Measurements from ENCODE around the gene TXNL4B.

Gene TXNL4B

DNA sequence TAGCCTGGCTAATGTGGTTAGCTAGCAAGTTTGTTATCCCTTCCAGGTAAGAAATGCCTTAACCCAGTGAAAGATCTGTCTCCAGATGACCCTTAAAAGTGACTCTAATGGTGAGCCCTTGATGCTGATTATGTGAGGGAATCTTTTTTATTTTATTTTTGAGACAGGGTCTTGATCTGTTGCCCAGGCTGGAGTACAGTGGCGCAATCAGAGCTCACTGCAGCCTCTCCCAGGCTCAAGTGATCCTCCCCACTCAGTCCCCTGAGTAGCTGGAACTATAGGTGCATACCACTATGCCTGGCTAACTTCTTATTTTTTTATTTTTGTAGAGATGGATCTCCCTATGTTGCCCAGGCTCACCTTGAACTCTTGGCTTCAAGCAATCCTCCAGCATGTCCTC is 49.9 kb downstream of the TXNL4B start:
- no peak overlapping the region for H3K4me3 ChIP-seq (ENCODE audit: low read length)
- no peaks in the 10 kb centered on the region for H3K4me1 ChIP-seq (ENCODE audit: control insufficient read depth, low read depth, low read length)
- no peak overlapping the region for H3K9ac ChIP-seq (ENCODE audit: low read length)
- no peak overlapping the region for H3K27ac ChIP-seq (ENCODE audit: low read length)
- no peaks in the 10 kb centered on the region for H3K9me3 ChIP-seq (ENCODE audit: control insufficient read depth, low read depth, low read length)
- H3K27me3 ChIP-seq (ENCODE audit: control insufficient read depth, insufficient read depth, low read length), result no peaks in the 10 kb centered on the region
- H3K36me3 ChIP-seq (ENCODE audit: control insufficient read depth, low read depth, low read length), result no peaks in the 10 kb centered on the region

DNA sequence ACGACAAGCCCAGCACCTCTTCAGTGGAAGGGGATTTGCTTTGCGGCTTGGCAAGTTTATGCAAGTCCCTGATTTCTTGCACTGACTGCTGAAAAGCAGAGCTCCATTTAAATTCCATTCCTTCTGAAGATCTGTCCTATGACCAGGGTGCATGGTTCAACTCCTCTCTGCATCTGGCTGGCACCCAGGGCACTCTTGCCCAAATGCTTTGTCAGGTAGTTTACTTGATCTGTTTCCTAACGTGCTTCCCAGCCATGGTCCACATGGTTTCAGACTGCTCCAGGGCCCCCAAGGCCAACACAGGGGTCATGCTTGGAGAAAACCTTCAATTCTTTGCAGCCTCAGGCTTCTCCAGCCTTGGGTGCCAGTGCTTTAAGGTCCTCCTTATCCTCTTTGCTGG is 50.4 kb downstream of the TXNL4B start:
- H3K36me3 ChIP-seq (ENCODE audit: control insufficient read depth, low read depth, low read length), result no peaks in the 10 kb centered on the region
- no peaks in the 10 kb centered on the region for H3K9me3 ChIP-seq (ENCODE audit: control insufficient read depth, low read depth, low read length)
- no peak overlapping the region for H3K4me3 ChIP-seq (ENCODE audit: low read length)
- no peak overlapping the region for H3K9ac ChIP-seq (ENCODE audit: low read length)
- no peaks in the 10 kb centered on the region for H3K27me3 ChIP-seq (ENCODE audit: control insufficient read depth, insufficient read depth, low read length)
- H3K27ac ChIP-seq (ENCODE audit: low read length), result no peak overlapping the region
- H3K4me1 ChIP-seq (ENCODE audit: control insufficient read depth, low read depth, low read length), result no peaks in the 10 kb centered on the region

DNA sequence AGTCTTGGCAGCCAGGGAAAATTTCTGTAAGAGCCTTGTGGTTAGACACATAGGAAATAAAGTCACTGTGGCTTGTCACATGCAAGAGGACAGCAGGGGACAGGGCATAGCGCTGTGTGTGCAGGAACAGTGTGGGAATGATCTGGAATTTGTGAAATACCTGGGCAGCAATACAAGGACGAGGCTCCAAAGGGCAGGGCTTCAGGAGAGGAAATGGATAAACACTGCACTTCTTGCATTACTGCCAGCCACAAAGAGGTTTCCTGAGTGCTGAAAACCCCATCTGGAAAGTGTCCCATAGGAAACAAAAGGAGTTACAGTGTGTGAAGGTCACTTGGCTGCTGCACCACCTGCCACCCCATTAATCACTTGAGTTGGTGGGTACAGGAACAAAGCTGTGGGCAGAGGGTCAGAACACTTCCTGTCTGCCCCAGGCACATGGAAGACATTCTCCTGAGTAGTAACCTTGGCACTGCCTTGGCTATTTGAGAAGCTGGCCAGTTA is 51.2 kb downstream of the TXNL4B start:
- Histone ChIP-seq H3K27ac (ENCODE audit: low read length) (no peak overlapping the region), H3K9me3 (ENCODE audit: control insufficient read depth, low read depth, low read length) (no peaks in the 10 kb centered on the region), H3K4me3 (ENCODE audit: low read length) (no peak overlapping the region), H3K9ac (ENCODE audit: low read length) (no peak overlapping the region), H3K4me1 (ENCODE audit: control insufficient read depth, low read depth, low read length) (no peaks in the 10 kb centered on the region), H3K27me3 (ENCODE audit: control insufficient read depth, insufficient read depth, low read length) (no peaks in the 10 kb centered on the region), H3K36me3 (ENCODE audit: control insufficient read depth, low read depth, low read length) (no peaks in the 10 kb centered on the region)

DNA sequence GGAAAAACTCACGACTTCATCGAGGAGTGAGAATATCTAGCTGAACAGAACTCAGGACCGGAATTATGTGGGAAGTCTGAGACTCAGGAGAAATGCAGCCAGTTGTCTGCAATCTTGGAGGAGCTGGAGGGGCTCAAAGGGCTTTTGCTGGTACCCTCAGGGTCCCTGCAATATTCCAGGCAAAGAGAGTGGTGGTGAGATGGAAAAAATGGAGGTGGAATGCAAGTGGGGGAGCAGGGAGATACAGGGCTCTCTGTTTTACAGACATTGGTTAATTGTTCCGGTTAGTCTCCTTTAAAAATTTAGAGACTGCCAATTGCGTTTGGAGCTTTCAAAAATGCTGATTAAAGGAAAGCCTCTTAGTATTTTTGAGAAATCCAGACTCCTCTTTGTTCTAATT is 57.3 kb downstream of the TXNL4B start:
- peaks cover 13% of the 10 kb centered on the region for H3K4me1 ChIP-seq (ENCODE audit: control insufficient read depth, low read depth, low read length)
- H3K27ac ChIP-seq (ENCODE audit: low read length), result no peak overlapping the region
- H3K4me3 ChIP-seq (ENCODE audit: low read length), result no peak overlapping the region
- no peaks in the 10 kb centered on the region for H3K9me3 ChIP-seq (ENCODE audit: control insufficient read depth, low read depth, low read length)
- no peaks in the 10 kb centered on the region for H3K36me3 ChIP-seq (ENCODE audit: control insufficient read depth, low read depth, low read length)
- H3K9ac ChIP-seq (ENCODE audit: low read length), result no peak overlapping the region
- no peaks in the 10 kb centered on the region for H3K27me3 ChIP-seq (ENCODE audit: control insufficient read depth, insufficient read depth, low read length)
